HepG2 (cell line): ENCODE data around the gene ALDH4A1. TPM values are rescaled to one million over a fixed set of nuclear protein-coding genes. Genes with fewer than 3 reads are reported as not detected.

Experiments
- ATAC-seq: fragments of 200-7000 bp; cut with Tn5 transposase; 3 replicates; pipeline ENCODE4 v1.9.1; 2020; ENCODE audit warnings: mild to moderate bottlenecking, moderate library complexity
- BruUV-seq: library from RNA; stranded (reverse); fragments of 400-500 nt; replicated peaks from 2 replicates; lab custom pipeline; 2021; lab: Mats Ljungman, UMichigan
- CTCF ChIA-PET: fragments of 300-600 bp; formaldehyde crosslinking; extraction: SDS; loops from one replicate; lab custom pipeline; 2021; ENCODE audit warnings: low total read pairs, inconsistent platforms, low intra/inter-chr PET ratio; lab: Yijun Ruan, JAX
- POLR2A ChIA-PET: fragments of 350-600 bp; sonication (Branson Sonifier 250); formaldehyde crosslinking; loops from one replicate; lab custom pipeline; 2020; ENCODE audit warnings: antibody characterized with exemption, inconsistent platforms; lab: Yijun Ruan, JAX
- DNase-seq: peaks from one replicate; pipeline ENCODE4 v3.0.0-alpha.2; 2015; ENCODE audit warnings: low spot score
- FAIRE-seq: peaks from 3 replicates; lab custom pipeline; 2011; peaks lifted over from hg19 to GRCh38; lab: Jason Lieb, UNC
- H2AFZ ChIP-seq: one replicate; pipeline ENCODE4 v1.6.1; 2011; ENCODE audit warnings: low read length, inconsistent platforms
- H3K27ac ChIP-seq: fragments of 300-600 bp; 3 replicates; pipeline ENCODE4 v1.8.0; 2011; ENCODE audit warnings: mixed run types, mild to moderate bottlenecking, mixed read lengths, low read length, inconsistent platforms; ENCODE audit not compliant: insufficient read depth; ENCODE audit errors: extremely low read length
- H3K27me3 ChIP-seq, 2 experiments: fragments of 200-600 bp in 1 of 2; 2 replicates in 1 of 2; 3 replicates in 1 of 2; pipeline versions ENCODE4 v1.6.0 to v1.8.0; 2011; ENCODE audit warnings: low read length in 2 of 2, mild to moderate bottlenecking in 2 of 2, moderate library complexity in 2 of 2, inconsistent platforms in 1 of 2; ENCODE audit not compliant: insufficient read depth in 2 of 2, control insufficient read depth in 1 of 2
- H3K36me3 ChIP-seq, 2 experiments: fragments of 200-600 bp in 1 of 2; replicated peaks in 1 of 2; 2 replicates in 1 of 2; 3 replicates in 1 of 2; pipeline versions ENCODE4 v1.5.1 to v1.8.0; 2011; ENCODE audit warnings: low read length in 2 of 2, inconsistent platforms in 1 of 2; ENCODE audit not compliant: insufficient read depth in 2 of 2, control insufficient read depth in 1 of 2
- H3K4me1 ChIP-seq: 2 replicates; pipeline ENCODE4 v1.5.1; 2012; ENCODE audit warnings: low read length, inconsistent platforms; ENCODE audit not compliant: insufficient read depth
- H3K4me2 ChIP-seq: 2 replicates; pipeline ENCODE4 v1.6.0; 2011; ENCODE audit warnings: low read depth, low read length, inconsistent platforms
- H3K4me3 ChIP-seq, 3 experiments: fragments of 200-600 bp in 1 of 3; sonication (generic), shearing (Covaris generic) in 1 of 3; replicated peaks in 1 of 3; 2 replicates each; pipeline ENCODE4 v1.5.1; 2011 to 2016; ENCODE audit warnings: low read length in 3 of 3, inconsistent platforms in 2 of 3, low read depth in 2 of 3, mild to moderate bottlenecking in 2 of 3, control low read depth in 1 of 3, mixed read lengths in 1 of 3; ENCODE audit not compliant: insufficient read depth in 1 of 3
- H3K79me2 ChIP-seq: one replicate; pipeline ENCODE4 v1.6.1; 2011; ENCODE audit warnings: low read length, inconsistent platforms; ENCODE audit not compliant: insufficient read depth
- H3K9ac ChIP-seq: 2 replicates; pipeline ENCODE4 v1.6.0; 2011; ENCODE audit warnings: mild to moderate bottlenecking, low read depth, low read length, inconsistent platforms; ENCODE audit not compliant: insufficient read depth
- H3K9me3 ChIP-seq: 2 replicates; pipeline ENCODE4 v1.5.1; 2012; ENCODE audit warnings: mild to moderate bottlenecking, low read length
- H4K20me1 ChIP-seq: 2 replicates; pipeline ENCODE4 v1.6.0; 2011; ENCODE audit warnings: inconsistent platforms, mild to moderate bottlenecking, low read length, moderate library complexity; ENCODE audit not compliant: insufficient read depth
- ATF2 ChIP-seq: sonication (generic); formaldehyde crosslinking; IDR thresholded peaks from 2 replicates; pipeline ENCODE4 v1.4.0; 2020; ENCODE audit warnings: missing genetic modification reagents
- CSRNP1 ChIP-seq: sonication (generic); formaldehyde crosslinking; IDR thresholded peaks from 2 replicates; pipeline ENCODE4 v1.8.1; 2023; ENCODE audit warnings: mild to moderate bottlenecking, missing genetic modification reagents
- ETV6 ChIP-seq: sonication (generic); formaldehyde crosslinking; conservative IDR thresholded peaks from 2 replicates; pipeline ENCODE4 v1.4.0; 2020; ENCODE audit warnings: missing genetic modification reagents
- HDAC6 ChIP-seq: fragments of 200-600 bp; sonication (generic); IDR thresholded peaks from 2 replicates; pipeline ENCODE4 v1.7.0; 2017; ENCODE audit warnings: mild to moderate bottlenecking, antibody characterized with exemption, low read length, low read depth
- SIX1 ChIP-seq: sonication (generic); formaldehyde crosslinking; IDR thresholded peaks from 2 replicates; pipeline ENCODE4 v1.4.0; 2020; ENCODE audit warnings: missing genetic modification reagents, borderline replicate concordance
- SRSF9 ChIP-seq: fragments of 200-400 bp; formaldehyde crosslinking; IDR thresholded peaks from 2 replicates; pipeline ENCODE4 v1.6.1; 2018; ENCODE audit warnings: borderline replicate concordance, mild to moderate bottlenecking, low read depth, low read length; ENCODE audit not compliant: insufficient read depth, poor library complexity, severe bottlenecking
- TBL1XR1 ChIP-seq: fragments of 150-350 bp; IDR thresholded peaks from 2 replicates; pipeline ENCODE4 v1.6.1; 2014; ENCODE audit warnings: borderline replicate concordance, low read length; ENCODE audit not compliant: partially characterized antibody
- ZMYM2 ChIP-seq: sonication (generic); formaldehyde crosslinking; IDR thresholded peaks from 2 replicates; pipeline ENCODE4 v1.8.0; 2022; ENCODE audit warnings: mild to moderate bottlenecking, missing genetic modification reagents
- ZNF143 ChIP-seq: sonication (generic); formaldehyde crosslinking; IDR thresholded peaks from 2 replicates; pipeline ENCODE4 v1.4.0; 2020; ENCODE audit warnings: missing genetic modification reagents
- ZNF207 ChIP-seq: fragments of 450-650 bp; IDR thresholded peaks from 2 replicates; pipeline ENCODE4 v1.6.1; 2016; ENCODE audit warnings: antibody characterized with exemption, borderline replicate concordance
- ZNF503 ChIP-seq: sonication (generic); formaldehyde crosslinking; IDR thresholded peaks from 2 replicates; pipeline ENCODE4 v1.4.0; 2020; ENCODE audit warnings: missing genetic modification reagents
- ZNF564 ChIP-seq: sonication (generic); formaldehyde crosslinking; IDR thresholded peaks from 2 replicates; pipeline ENCODE4 v1.8.1; 2023; ENCODE audit warnings: mild to moderate bottlenecking, missing genetic modification reagents
- WGBS: methylation state at CpG from one replicate; pipeline ENCODE4 v1.1.6; 2017; ENCODE audit warnings: low lambda C conversion rate; 5-methylcytosine and 5-hydroxymethylcytosine counted together
- in situ Hi-C: cut with HindIII; loops from 2 replicates; pipeline ENCODE4 v1.10.0; 2017; ENCODE audit warnings: low pct_unique_long_range_greater_than_20kb; ENCODE audit not compliant: extremely low pct_ligation_motif_present
- intact Hi-C: fragments of 100-400 bp; cut with micrococcal nuclease; formaldehyde crosslinking; loops from one replicate; pipeline ENCODE4 v1.10.0; 2022; ENCODE audit not compliant: unreplicated experiment
- polyA plus RNA-seq, 8 experiments: library from polyadenylated mRNA; depleted of rRNA in 3 of 8; stranded (reverse) in 7 of 8; unstranded in 1 of 8; fragments of >200 nt; fragmentation: Illumina TruSeq in 4 of 8; extraction: Trizol in 4 of 8; gene quantifications; 2 replicates each; pipeline versions ENCODE4 v1.2.1 to v1.2.3, GENCODE V29; 2011 to 2016; ENCODE audit warnings: low read depth in 4 of 8, missing spikeins in 1 of 8, mixed read lengths in 1 of 8; ENCODE audit not compliant: insufficient read depth in 1 of 8
- total RNA-seq, 5 experiments: library from RNA; depleted of rRNA; stranded (reverse); fragments of >200 nt; fragmentation: Illumina TruSeq; extraction: Trizol; gene quantifications; 2 replicates each; pipeline ENCODE4 v1.2.3, GENCODE V29; 2016; ENCODE audit warnings: low read depth in 1 of 5
- TF ChIP-seq, protein P1 (sequence below): sonication (generic); formaldehyde crosslinking; IDR thresholded peaks from 2 replicates; pipeline ENCODE4 v1.4.0; 2020; ENCODE audit warnings: missing genetic modification reagents
- TF ChIP-seq, protein P2 (sequence below): sonication (generic); formaldehyde crosslinking; IDR thresholded peaks from 2 replicates; pipeline ENCODE4 v1.8.1; 2023; ENCODE audit warnings: mild to moderate bottlenecking, missing genetic modification reagents
- TF ChIP-seq, protein P3 (sequence below): sonication (generic); formaldehyde crosslinking; IDR thresholded peaks from 2 replicates; pipeline ENCODE4 v1.4.0; 2020; ENCODE audit warnings: missing genetic modification reagents, low read depth, mild to moderate bottlenecking, borderline replicate concordance

Gene ALDH4A1
- total and polyA plus RNA-seq, 2 of the 13 experiments (the other 11 are each of a cell fraction or from before 2014, with no cell fraction given): 76.4 to 240 TPM

- Histone ChIP-seq H3K79me2 (peaks cover 59% of the 10 kb centered on the region), H2AFZ (no peak overlapping the region), H3K4me3 (peak overlapping the region in 1 of 3 experiments; percentile 18; a peak in 1 of 6 replicates), H4K20me1 (peaks cover 8% of the 10 kb centered on the region), H3K36me3 (peaks cover 0 to 4% of the 10 kb centered on the region in 2 experiments; a peak in 1 of 5 replicates), H3K27me3 (no peaks in the 10 kb centered on the region), H3K4me1 (peaks cover 80% of the 10 kb centered on the region), H3K4me2 (peak overlapping the region; percentile 71), H3K9ac (peak overlapping the region; percentile 63), H3K27ac (peak overlapping the region; percentile 67), H3K9me3 (no peaks in the 10 kb centered on the region)
- WGBS: 46% methylated on average over 17 of the region's 18 CpGs
- DNase-seq: peak; percentile 87
- TSS peak; percentile 99 for BruUV-seq
- peak; percentile 16 for ATAC-seq
- ChIA-PET CTCF (no interaction called here), POLR2A (interaction anchor here (2.2 kb wide), 1 partner anchor 8 kb away, joined by 5 read pairs; no protein-coding TSS in a partner anchor)
- in situ Hi-C loops: no loop called here
- FAIRE-seq: peak; percentile 34
- intact Hi-C loops: no loop called here
- TF ChIP-seq ZNF143 (CRISPR knock-in tag): no peak
- TF ChIP-seq ZMYM2 (CRISPR knock-in tag): 0 out of 2 replicates have a peak, but pooled peaks have one; percentile 19
- TF ChIP-seq, protein P1, sequence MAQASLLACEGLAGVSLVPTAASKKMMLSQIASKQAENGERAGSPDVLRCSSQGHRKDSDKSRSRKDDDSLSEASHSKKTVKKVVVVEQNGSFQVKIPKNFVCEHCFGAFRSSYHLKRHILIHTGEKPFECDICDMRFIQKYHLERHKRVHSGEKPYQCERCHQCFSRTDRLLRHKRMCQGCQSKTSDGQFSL (CRISPR knock-in tag): peak; percentile 61; the same call in 1 of the 2 replicates
- no peak for TF ChIP-seq ATF2 (CRISPR knock-in tag)
- TF ChIP-seq, protein P2, sequence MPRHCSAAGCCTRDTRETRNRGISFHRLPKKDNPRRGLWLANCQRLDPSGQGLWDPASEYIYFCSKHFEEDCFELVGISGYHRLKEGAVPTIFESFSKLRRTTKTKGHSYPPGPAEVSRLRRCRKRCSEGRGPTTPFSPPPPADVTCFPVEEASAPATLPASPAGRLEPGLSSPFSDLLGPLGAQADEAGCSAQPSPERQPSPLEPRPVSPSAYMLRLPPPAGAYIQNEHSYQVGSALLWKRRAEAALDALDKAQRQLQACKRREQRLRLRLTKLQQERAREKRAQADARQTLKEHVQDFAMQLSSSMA (CRISPR knock-in tag): peak; percentile 77; the same call in 1 of the 2 replicates
- no peak for TF ChIP-seq ZNF564 (CRISPR knock-in tag)
- TF ChIP-seq TBL1XR1: no peak
- no peak for TF ChIP-seq ZNF207
- TF ChIP-seq ZNF503: no peak
- TF ChIP-seq HDAC6: no peak
- no peak for TF ChIP-seq ETV6 (CRISPR knock-in tag)
- TF ChIP-seq, protein P3, sequence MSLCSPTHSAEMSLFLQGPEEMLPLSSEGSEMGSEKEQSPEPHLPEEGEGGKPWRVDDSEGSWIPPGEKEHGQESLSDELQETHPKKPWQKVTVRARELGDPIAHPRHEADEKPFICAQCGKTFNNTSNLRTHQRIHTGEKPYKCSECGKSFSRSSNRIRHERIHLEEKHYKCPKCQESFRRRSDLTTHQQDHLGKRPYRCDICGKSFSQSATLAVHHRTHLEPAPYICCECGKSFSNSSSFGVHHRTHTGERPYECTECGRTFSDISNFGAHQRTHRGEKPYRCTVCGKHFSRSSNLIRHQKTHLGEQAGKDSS (CRISPR knock-in tag): no peak
- TF ChIP-seq SIX1 (CRISPR knock-in tag): peak; percentile 64; the same call in 1 of the 2 replicates
- TF ChIP-seq SRSF9: no peak
- peak; percentile 75; the same call in 1 of the 2 replicates for TF ChIP-seq CSRNP1 (CRISPR knock-in tag)
Observed at GRCh38 chr1:18941221-18942141, 39.1 kb upstream of the ALDH4A1 start.
